Psoas muscle (tissue), 8 donors: Measurements from ENCODE around the gene UBD. TPM values are rescaled to one million over a fixed set of nuclear protein-coding genes. Genes with fewer than 3 reads are reported as not detected.

ENCODE experiments used
- ATAC-seq, 4 donors: fragments of 200-7000 bp; cut with Tn5 transposase; one replicate each; pipeline ENCODE4 v1.9.1; 2020; ENCODE audit warnings: moderate library complexity in 3 of 4, mild to moderate bottlenecking in 2 of 4
- DNase-seq, 2 donors: peaks; one replicate each; pipeline ENCODE4 v3.0.0-alpha.2; 2020
- H3K27ac ChIP-seq: fragments of 200-600 bp; one replicate; pipeline ENCODE4 v1.8.0; 2022
- H3K27me3 ChIP-seq, 3 donors: fragments of 200-600 bp in 1 of 3; one replicate each; pipeline versions ENCODE4 v1.6.1 to v1.8.0; 2013 to 2022; ENCODE audit warnings: low read length in 2 of 3, mild to moderate bottlenecking in 2 of 3, moderate library complexity in 1 of 3; ENCODE audit not compliant: insufficient read depth in 3 of 3
- H3K36me3 ChIP-seq, 2 donors: fragments of 200-600 bp in 1 of 2; one replicate each; pipeline versions ENCODE4 v1.6.1 to v1.8.0; 2013 to 2022; ENCODE audit warnings: low read depth in 1 of 2, mild to moderate bottlenecking in 1 of 2, moderate library complexity in 1 of 2; ENCODE audit not compliant: insufficient read depth in 1 of 2
- H3K4me1 ChIP-seq: fragments of 200-600 bp; one replicate; pipeline ENCODE4 v1.8.0; 2022
- H3K4me3 ChIP-seq: fragments of 200-600 bp; one replicate; pipeline ENCODE4 v1.8.0; 2022; ENCODE audit warnings: mild to moderate bottlenecking
- H3K9me3 ChIP-seq: fragments of 200-600 bp; one replicate; pipeline ENCODE4 v1.8.0; 2022
- WGBS, 3 donors: extraction: QIAGEN DNeasy Blood & Tissue Kit; methylation state at CpG; one replicate each; pipeline versions ENCODE4 v1.1.6 to v1.1.7; 2013; 5-methylcytosine and 5-hydroxymethylcytosine counted together
- intact Hi-C, 2 donors: fragments of 100-400 bp; cut with DNase I; formaldehyde crosslinking; loops; one replicate each; pipeline versions ENCODE4 v1.11.0 to v1.14.2; 2022
- long read RNA-seq, 2 donors: library from polyadenylated mRNA; unstranded; transcript quantifications; one replicate each; pipeline ENCODE4 v2.0.0, GENCODE V29; 2021
- polyA plus RNA-seq, 3 donors: library from polyadenylated mRNA; stranded (reverse); fragments of 200-250 nt; gene quantifications; one replicate each; pipeline ENCODE4 v1.2.3, GENCODE V29; 2013
- total RNA-seq, 4 donors: library from RNA; stranded (reverse); fragmentation: NEBNext Ultra II Directional in 2 of 4; extraction: Animal tissue kit (Norgen Biotek cat#: 25700) in 2 of 4; gene quantifications; one replicate each; pipeline versions ENCODE4 v1.2.1 to v1.2.4, GENCODE V29; 2021 to 2023
- TF ChIP-seq, protein P1 (sequence below): fragments of 200-600 bp; IDR thresholded peaks from one replicate; pipeline ENCODE4 v1.8.0; 2022; ENCODE audit warnings: antibody characterized with exemption
- donor health status: healthy with polysubstance abuse.
- donor health status: DM: no; HTN: no; CAD: no; lungs with moderate emphysema.
- donor health status: Bipolar disorder and iron deficiency.
- donor health status: healthy.
- donor health status: DM: yes; HTN: yes; CAD: no.
- donor health status: DM: no; HTN: no; CAD: no.
- donor health status: DM: no; HTN: no; CAD: no.
- donor health status: DM: yes; HTN: yes; CAD: no.

UBD gene
- total RNA-seq (under 1 TPM in 2 of 4 donors, not detected in 2; 0.25 to 0.26 TPM), polyA plus RNA-seq (under 1 TPM in 2 of 3 donors, not detected in 1; 0.23 to 0.30 TPM)
- long read RNA-seq, donor 1: 0 reads
- long read RNA-seq, donor 2: 0 reads

DNA sequence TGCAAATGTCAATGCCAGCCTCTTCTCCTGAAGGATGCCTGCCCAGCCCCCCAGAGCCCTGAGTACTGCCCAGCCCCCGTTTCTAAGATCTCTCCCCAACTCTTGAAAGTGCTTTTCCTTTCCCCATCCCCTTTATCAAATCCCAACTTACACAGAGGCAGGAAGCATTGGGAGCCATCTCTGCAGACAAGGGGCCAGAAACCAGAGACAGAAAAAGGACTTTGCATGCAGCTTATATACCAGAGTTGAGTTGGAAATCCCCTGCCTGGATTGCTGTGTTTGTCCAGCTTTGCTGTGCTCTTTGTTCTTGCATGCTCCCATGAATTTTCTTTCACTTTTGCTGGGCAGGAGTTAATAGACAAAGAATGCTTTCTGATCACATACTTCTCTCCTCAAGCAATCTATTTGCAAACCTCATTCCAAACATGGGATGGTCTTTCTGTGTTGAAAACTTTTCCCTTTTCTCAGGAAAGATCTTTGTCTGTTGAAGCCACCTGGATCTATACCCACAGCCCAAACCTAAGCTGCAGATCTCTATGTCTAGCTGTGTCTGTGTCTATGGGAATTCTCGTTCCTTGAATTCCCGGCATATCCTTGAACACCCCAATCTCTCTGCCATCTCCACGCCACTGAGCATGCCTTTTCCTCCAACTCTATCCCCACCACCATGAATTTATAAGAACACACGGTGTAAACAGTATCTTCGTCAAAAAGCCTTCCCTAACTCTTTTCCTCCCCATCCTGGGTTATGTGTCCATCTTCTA lies at the start of gene UBD:
Gene UBD (minus strand): TSS at position 209 of the 764 bp plus-strand sequence. CDS start 31 bp downstream, at position 178.
- Histone ChIP-seq H3K36me3 (no peaks in the 10 kb centered on the region), H3K4me3 (no peak within 1 kb of the TSS), H3K27ac (no peak within 1 kb of the TSS), H3K27me3 (peaks cover 3 to 34% (median 6%) of the 10 kb centered on the region in 3 donors), H3K9me3 (no peaks in the 10 kb centered on the region), H3K4me1 (no peaks in the 10 kb centered on the region)
- TF ChIP-seq, protein P1, sequence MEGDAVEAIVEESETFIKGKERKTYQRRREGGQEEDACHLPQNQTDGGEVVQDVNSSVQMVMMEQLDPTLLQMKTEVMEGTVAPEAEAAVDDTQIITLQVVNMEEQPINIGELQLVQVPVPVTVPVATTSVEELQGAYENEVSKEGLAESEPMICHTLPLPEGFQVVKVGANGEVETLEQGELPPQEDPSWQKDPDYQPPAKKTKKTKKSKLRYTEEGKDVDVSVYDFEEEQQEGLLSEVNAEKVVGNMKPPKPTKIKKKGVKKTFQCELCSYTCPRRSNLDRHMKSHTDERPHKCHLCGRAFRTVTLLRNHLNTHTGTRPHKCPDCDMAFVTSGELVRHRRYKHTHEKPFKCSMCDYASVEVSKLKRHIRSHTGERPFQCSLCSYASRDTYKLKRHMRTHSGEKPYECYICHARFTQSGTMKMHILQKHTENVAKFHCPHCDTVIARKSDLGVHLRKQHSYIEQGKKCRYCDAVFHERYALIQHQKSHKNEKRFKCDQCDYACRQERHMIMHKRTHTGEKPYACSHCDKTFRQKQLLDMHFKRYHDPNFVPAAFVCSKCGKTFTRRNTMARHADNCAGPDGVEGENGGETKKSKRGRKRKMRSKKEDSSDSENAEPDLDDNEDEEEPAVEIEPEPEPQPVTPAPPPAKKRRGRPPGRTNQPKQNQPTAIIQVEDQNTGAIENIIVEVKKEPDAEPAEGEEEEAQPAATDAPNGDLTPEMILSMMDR: no peak
- DNase-seq: no peak
- WGBS, 3 donors: 68 to 73% (median 72%) methylated on average over 6 of the region's 6 CpGs
- intact Hi-C loops: no loop called here
- no peak for ATAC-seq

DNA sequence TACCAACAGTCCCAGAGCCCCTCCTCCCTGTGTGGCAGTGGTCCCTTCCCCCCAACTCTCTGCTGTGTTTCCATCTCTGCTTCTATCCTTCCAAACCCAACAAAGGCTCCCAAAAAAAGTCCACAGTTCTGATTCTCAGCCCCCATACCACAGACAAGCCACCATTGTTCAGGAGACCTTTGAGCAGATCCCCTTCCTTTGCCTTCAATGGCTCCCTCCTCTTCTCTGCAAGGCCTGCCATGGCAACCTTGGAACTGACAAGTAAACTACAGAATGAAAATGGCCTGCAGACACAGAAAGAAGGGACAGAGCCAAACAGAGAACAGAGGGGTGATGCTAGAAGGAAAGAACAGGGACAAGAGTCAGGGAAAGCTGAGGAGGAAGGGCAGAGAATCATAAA lies 48.6 kb upstream of the UBD start:
- ATAC-seq (no peak), DNase-seq (no peak)
- Histone ChIP-seq H3K4me3 (no peak overlapping the region), H3K4me1 (no peaks in the 10 kb centered on the region), H3K27ac (no peak overlapping the region), H3K27me3 (peaks cover 0 to 2% (median under 1%) of the 10 kb centered on the region in 3 donors), H3K9me3 (no peaks in the 10 kb centered on the region), H3K36me3 (peaks cover 0 to 25% of the 10 kb centered on the region in 2 donors)
- intact Hi-C loops: no loop called here
- TF ChIP-seq, protein P1: no peak

DNA sequence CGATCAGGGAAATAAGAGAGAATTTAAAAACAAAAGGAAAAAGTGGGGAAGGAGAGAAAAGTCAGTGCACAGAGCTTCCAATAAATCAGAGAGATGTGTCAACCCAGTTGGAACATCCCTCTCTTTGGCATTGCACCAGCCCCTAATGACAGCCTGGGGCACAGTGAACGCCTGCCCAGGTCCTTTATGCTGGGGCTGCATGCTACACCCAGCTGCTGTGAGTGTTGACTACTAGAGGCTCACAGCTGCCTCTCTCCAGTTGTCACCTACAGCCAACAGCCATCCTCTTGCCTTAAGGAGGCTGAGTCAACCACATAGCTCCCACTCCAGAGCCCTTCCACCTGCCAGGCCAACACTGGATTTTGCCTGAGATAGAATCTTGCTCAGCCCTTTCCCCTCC lies 44.4 kb upstream of the UBD start:
- intact Hi-C loops: no loop called here
- WGBS, 3 donors: 67 to 71% (median 68%) methylated on average over 2 of the region's 2 CpGs

DNA sequence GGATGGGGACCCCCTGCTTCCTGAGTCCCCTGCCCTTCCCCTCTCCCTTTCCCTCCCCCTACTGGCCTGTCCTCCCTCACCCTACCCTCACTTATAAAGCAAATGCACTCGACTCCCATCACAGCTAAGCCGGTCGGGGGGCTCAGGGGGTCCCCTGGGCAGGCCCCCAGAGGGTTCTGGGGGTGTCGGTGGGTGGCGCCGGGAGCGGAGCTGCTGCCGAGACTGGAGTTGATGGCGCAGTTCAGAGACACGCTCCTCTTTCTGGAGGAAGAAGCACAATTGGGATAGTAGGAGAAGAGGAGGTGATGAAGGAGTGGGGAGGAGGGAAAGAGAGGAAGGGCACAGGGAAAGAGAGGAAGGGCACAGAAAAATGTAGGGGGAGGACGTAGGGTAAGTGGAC lies 43.9 kb upstream of the UBD start:
- Histone ChIP-seq H3K4me3 (no peak overlapping the region), H3K4me1 (no peaks in the 10 kb centered on the region), H3K27ac (no peak overlapping the region), H3K27me3 (peaks cover 0 to 14% (median 3%) of the 10 kb centered on the region in 3 donors), H3K9me3 (no peaks in the 10 kb centered on the region), H3K36me3 (peaks cover 0 to 23% of the 10 kb centered on the region in 2 donors)
- TF ChIP-seq, protein P1: no peak
- DNase-seq: no peak
- intact Hi-C loops: no loop called here
- 86 to 87% (median 86%) methylated on average over 11 of the region's 11 CpGs for WGBS, 3 donors
- ATAC-seq: no peak

More for the DNA sequence above, 44.4 kb upstream of the UBD start:
- no peak for ATAC-seq
- Histone ChIP-seq H3K9me3 (no peaks in the 10 kb centered on the region), H3K4me1 (no peaks in the 10 kb centered on the region), H3K27me3 (peaks cover 0 to 14% (median 3%) of the 10 kb centered on the region in 3 donors), H3K27ac (no peak overlapping the region), H3K4me3 (no peak overlapping the region), H3K36me3 (peaks cover 0 to 23% of the 10 kb centered on the region in 2 donors)
- TF ChIP-seq, protein P1: no peak
- no peak for DNase-seq
